ENCODE measurements around the gene MBL2. TPM values are rescaled to one million over a fixed set of nuclear protein-coding genes. Genes with fewer than 3 reads are reported as not detected.

The MBL2 gene
- total and polyA plus RNA-seq, 2 of the 8 experiments (the other 6 are each of a cell fraction or from before 2014, with no cell fraction given), result not detected

- H2BK5ac ChIP-seq (ENCODE audit: low read depth, low read length), result no peak overlapping the region
- peaks cover 10 to 12% of the 10 kb centered on the region in 2 experiments; a peak in 3 of 4 replicates for H3K9me3 ChIP-seq (ENCODE audit: insufficient read depth in 2 of 2, low read depth in 1 of 2, low read length in 1 of 2)
- peak overlapping the region; percentile 48; the same call in 1 of the 2 replicates for H2AFZ ChIP-seq (ENCODE audit: low read length)
- H3K4ac ChIP-seq (replicated peaks; ENCODE audit: insufficient read length, low read depth, low read length), result no peak overlapping the region
- no peaks in the 10 kb centered on the region for H3K4me1 ChIP-seq (replicated peaks in 1 of 4; ENCODE audit: control insufficient read depth in 3 of 4, insufficient read depth in 4 of 4, low read length in 3 of 4)
- no peaks in the 10 kb centered on the region for H3K23me2 ChIP-seq (ENCODE audit: low read depth, low read length)
- H3K79me2 ChIP-seq (ENCODE audit: control insufficient read depth in 1 of 2, insufficient read depth in 2 of 2, low read length in 2 of 2), result no peaks in the 10 kb centered on the region
- no peak overlapping the region for H3K14ac ChIP-seq (ENCODE audit: insufficient read length)
- no peak overlapping the region for H4K91ac ChIP-seq (replicated peaks; ENCODE audit: insufficient read length, low read length)
- no peak overlapping the region for H3K18ac ChIP-seq (ENCODE audit: extremely low read depth, low read length)
- no peak overlapping the region for H4K5ac ChIP-seq (ENCODE audit: insufficient read length, low read depth, low read length)
- WGBS, 2 experiments (ENCODE audit: extremely low coverage in 1 of 2, insufficient coverage in 1 of 2, insufficient read length in 1 of 2, insufficient replicate concordance in 2 of 2, low coverage in 1 of 2, low lambda C conversion rate in 2 of 2, missing lambda C conversion rate in 1 of 2), result 76% methylated on average over 5 of the region's 5 CpGs; no CpG with 5 or more reads in 1 of the 2 experiments
- TF ChIP-seq RAD21 (IDR thresholded peaks at IDR 0.05 in 1 of 2, conservative IDR thresholded peaks at IDR 0.05 in 1 of 2; ENCODE audit: low read depth in 2 of 2, low read length in 2 of 2), result peak; percentile 81 to 89
- TF ChIP-seq, protein P1, sequence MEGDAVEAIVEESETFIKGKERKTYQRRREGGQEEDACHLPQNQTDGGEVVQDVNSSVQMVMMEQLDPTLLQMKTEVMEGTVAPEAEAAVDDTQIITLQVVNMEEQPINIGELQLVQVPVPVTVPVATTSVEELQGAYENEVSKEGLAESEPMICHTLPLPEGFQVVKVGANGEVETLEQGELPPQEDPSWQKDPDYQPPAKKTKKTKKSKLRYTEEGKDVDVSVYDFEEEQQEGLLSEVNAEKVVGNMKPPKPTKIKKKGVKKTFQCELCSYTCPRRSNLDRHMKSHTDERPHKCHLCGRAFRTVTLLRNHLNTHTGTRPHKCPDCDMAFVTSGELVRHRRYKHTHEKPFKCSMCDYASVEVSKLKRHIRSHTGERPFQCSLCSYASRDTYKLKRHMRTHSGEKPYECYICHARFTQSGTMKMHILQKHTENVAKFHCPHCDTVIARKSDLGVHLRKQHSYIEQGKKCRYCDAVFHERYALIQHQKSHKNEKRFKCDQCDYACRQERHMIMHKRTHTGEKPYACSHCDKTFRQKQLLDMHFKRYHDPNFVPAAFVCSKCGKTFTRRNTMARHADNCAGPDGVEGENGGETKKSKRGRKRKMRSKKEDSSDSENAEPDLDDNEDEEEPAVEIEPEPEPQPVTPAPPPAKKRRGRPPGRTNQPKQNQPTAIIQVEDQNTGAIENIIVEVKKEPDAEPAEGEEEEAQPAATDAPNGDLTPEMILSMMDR (IDR thresholded peaks at IDR 0.05; ENCODE audit: control extremely low read depth in 1 of 3, insufficient read depth in 1 of 3, low read depth in 1 of 3, low read length in 3 of 3), result peak; percentile 73 to 95 (median 94)
- no peak for TF ChIP-seq ZNF274 (IDR thresholded peaks at IDR 0.05; ENCODE audit: borderline replicate concordance, extremely low read depth, low read length)
- H3K27ac ChIP-seq (ENCODE audit: low read depth, low read length), result no peak overlapping the region
- H3K36me3 ChIP-seq (ENCODE audit: control insufficient read depth in 2 of 4, insufficient read depth in 4 of 4, low read length in 3 of 4), result no peaks in the 10 kb centered on the region; a peak in 1 of 8 replicates
- no peaks in the 10 kb centered on the region for H4K20me1 ChIP-seq (replicated peaks in 1 of 2; ENCODE audit: control insufficient read depth in 1 of 2, insufficient read depth in 2 of 2, low read length in 2 of 2)
- H2AK5ac ChIP-seq (ENCODE audit: low read depth, low read length), result no peak overlapping the region
- DNase-seq (ENCODE audit: low read depth in 1 of 2, low spot score in 2 of 2) (peak; percentile 31 to 94), FAIRE-seq (peak; percentile 92)
- H4K8ac ChIP-seq (ENCODE audit: extremely low read depth, insufficient read depth, low read length), result no peak overlapping the region
- CTCF ChIA-PET (ENCODE audit: partially characterized antibody), result interaction anchor here (0.6 to 4.2 kb wide), 23 partner anchors 11 to 253 kb away, joined by 3 to 127 read pairs (median 4); partner anchors contain the start of gene MBL2
- H3K79me1 ChIP-seq (ENCODE audit: low read depth, low read length), result no peaks in the 10 kb centered on the region
- H2BK20ac ChIP-seq (ENCODE audit: low read length), result no peak overlapping the region
- H2BK15ac ChIP-seq (ENCODE audit: low read length), result no peak overlapping the region
- H3K9ac ChIP-seq (replicated peaks in 1 of 4; ENCODE audit: extremely low read depth in 1 of 4, low read depth in 3 of 4, low read length in 3 of 4), result no peak overlapping the region
- H3K27me3 ChIP-seq (replicated peaks in 1 of 4; ENCODE audit: control insufficient read depth in 3 of 4, extremely low read depth in 1 of 4, insufficient read depth in 3 of 4, low read length in 3 of 4), result no peaks in the 10 kb centered on the region
- POLR2A ChIA-PET (ENCODE audit: partially characterized antibody), result no interaction called here
- no peak overlapping the region for H3K4me3 ChIP-seq (ENCODE audit: extremely low read depth in 1 of 4, insufficient read depth in 2 of 4, low read depth in 3 of 4, low read length in 4 of 4)
- H2BK120ac ChIP-seq (replicated peaks; ENCODE audit: low read depth, low read length), result no peak overlapping the region
- no peak overlapping the region for H3K4me2 ChIP-seq (ENCODE audit: insufficient read depth in 1 of 2, low read depth in 2 of 2, low read length in 2 of 2)
- H3K23ac ChIP-seq (ENCODE audit: insufficient read length), result no peak overlapping the region
- H3K56ac ChIP-seq (replicated peaks; ENCODE audit: insufficient read length, low read depth, low read length), result no peak overlapping the region
- H2BK12ac ChIP-seq (ENCODE audit: low read depth, low read length), result no peak overlapping the region
Measured at GRCh38 chr10:52740913-52741675, 31.5 kb downstream of the MBL2 start.
